GM19395 (cell line): ENCODE measurements around the gene ZNF397.

Source experiments
- ATAC-seq: cut with Tn5 transposase; IDR thresholded peaks from one replicate; pipeline ENCODE4 v1.9.1; 2021; ENCODE audit warnings: mild to moderate bottlenecking, moderate library complexity; ENCODE audit not compliant: unreplicated experiment

ZNF397 gene

DNA sequence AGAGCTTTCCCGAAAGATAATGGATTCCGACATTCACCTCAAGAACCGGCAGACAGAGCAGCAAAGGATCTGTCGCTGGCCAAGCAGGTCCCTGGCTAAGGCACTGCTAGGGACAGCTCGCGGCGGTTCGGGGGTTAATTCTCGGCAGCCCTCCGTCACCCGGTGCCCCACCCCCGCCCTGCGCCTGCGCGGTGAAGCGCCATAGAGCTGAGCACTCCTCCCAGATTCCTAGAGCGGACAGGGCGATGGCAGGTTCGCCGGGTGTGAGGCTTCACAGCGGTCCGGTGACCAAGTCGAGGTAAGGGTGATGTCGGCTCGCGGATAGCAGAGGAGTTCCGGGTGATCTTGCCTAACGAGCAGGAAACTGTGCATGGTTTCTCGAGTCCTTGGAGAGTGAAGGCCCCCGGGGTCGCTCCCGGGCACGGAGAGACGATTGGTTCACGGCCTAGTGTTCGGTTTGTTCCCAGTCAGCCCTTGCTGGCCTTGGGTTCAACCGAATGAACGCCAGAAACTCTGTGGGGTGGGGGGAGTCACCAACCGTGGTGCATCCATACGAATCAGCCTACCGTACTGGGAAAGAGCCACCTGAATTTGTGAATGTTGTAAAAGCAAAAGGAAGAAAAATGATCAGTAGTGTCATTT is 49.4 kb downstream of the ZNF397 start, which contains the start of gene ZSCAN30:
Gene ZSCAN30, minus strand, starts transcription at position 136 of the 642 bp plus-strand sequence. CDS start 25,877 bp downstream, outside the sequence.
- ATAC-seq = peak; percentile 96

DNA sequence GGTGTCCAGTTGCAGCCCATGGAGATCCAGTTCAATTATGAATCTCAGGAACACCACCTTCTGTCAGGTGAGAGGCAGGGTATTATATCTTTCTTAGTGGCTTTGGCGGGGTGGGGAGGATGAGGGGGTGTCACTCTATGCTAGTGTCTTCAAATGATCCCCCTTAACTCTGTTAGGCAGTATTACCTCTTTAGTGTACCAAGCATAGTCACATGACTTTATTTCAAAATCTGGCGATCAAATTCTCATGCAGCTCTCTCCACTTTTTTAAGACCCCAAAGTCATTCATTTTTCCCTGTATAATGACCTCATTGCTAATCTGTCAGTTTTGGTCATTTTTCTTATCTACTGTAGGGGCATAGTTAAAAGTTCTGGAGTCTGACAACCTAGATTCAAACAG is 50.3 kb downstream of the ZNF397 start:
- ATAC-seq = no peak

DNA sequence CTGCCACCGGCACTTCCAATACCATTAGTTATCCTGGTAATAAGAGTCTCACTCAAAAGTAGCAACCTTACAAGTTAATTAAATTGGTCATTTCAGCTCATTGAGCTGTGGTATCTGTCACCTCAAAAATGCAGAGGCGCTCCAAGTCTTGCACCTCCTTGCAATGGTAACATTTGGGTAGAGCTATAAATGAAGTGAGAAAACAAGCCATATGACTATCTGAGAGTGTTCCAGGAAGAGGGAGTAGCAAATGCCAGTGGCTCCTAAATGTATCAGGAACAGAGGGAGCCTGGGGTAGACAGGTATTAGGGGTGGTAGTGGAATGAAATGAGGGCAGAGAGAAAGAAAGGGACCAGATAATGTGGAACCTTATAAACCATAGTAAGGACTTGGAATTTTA is 55.2 kb downstream of the ZNF397 start:
- ATAC-seq = no peak

DNA sequence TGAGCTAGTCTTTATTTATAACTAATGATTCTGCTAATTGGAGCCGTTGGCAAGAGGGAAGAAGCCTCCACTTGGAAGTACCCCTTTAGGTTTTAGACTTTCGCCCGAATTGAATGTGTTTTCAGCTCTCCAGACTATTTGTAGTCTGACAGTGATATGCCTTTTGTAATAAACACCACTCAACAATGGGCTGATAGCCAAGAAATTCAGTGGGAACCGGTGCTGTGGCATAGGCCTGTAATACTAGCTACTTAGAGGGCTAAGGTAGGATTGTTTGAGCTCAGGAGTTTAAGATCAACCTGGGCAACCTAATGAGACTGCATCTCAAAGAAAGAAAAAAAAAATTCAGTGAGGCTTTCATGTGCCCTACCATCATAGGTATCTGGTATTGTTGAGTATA is 62.8 kb downstream of the ZNF397 start:
- ATAC-seq = no peak

DNA sequence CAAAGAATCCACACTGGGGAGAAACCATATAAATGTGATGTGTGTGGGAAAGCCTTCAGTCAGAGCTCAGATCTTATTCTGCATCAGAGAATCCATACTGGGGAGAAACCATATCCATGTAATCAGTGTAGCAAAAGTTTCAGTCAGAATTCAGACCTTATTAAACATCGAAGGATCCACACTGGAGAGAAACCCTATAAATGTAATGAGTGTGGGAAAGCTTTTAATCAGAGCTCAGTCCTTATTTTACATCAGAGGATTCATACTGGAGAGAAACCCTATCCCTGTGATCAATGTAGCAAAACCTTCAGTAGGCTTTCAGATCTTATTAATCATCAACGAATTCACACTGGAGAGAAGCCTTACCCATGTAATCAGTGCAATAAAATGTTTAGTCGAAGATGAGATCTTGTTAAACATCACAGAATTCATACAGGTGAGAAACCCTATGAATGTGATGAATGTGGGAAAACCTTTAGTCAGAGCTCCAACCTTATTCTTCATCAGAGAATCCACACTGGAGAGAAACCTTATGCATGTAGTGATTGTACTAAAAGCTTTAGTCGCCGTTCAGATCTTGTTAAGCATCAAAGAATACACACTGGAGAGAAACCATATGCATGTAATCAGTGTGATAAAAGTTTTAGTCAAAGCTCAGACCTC is 65.9 kb downstream of the ZNF397 start:
- no peak for ATAC-seq
